Caco-2 (cell line): ENCODE measurements around the gene CUL4A. TPM values are rescaled to one million over a fixed set of nuclear protein-coding genes. Genes with fewer than 3 reads are reported as not detected.
"Not testable (repeated sequence)": the region's sequence is repeated elsewhere in the genome, so short reads cannot be mapped to it uniquely, and the experiment has no call there.

Experiments
- BruUV-seq: library from RNA; stranded (reverse); fragments of 400-500 nt; replicated peaks from 2 replicates; lab custom pipeline; 2021; lab: Mats Ljungman, UMichigan
- CTCF ChIA-PET: fragments of 300-600 bp; sonication (Branson Sonifier 250); formaldehyde crosslinking; loops from one replicate; lab custom pipeline; 2022; ENCODE audit warnings: antibody characterized with exemption; lab: Charles Lee
- POLR2A ChIA-PET: fragments of 300-600 bp; sonication (Branson Sonifier 250); formaldehyde crosslinking; loops from one replicate; lab custom pipeline; 2022; ENCODE audit warnings: antibody characterized with exemption; lab: Charles Lee
- DNase-seq, 2 experiments: peaks; one replicate each; pipeline versions ENCODE4 v3.0.0 to v3.0.0-alpha.2; 2020 to 2022
- H3K27me3 ChIP-seq: replicated peaks from 2 replicates; pipeline ENCODE4 v1.6.0; 2011; ENCODE audit warnings: low read length; ENCODE audit not compliant: control insufficient read depth, insufficient read depth
- H3K36me3 ChIP-seq: 2 replicates; pipeline ENCODE4 v1.5.1; 2011; ENCODE audit warnings: low read length; ENCODE audit not compliant: control insufficient read depth, insufficient read depth
- H3K4me1 ChIP-seq: fragments of 250-450 bp; sonication (Bioruptor Pico); 2 replicates; pipeline ENCODE4 v1.5.1; 2020; ENCODE audit warnings: mild to moderate bottlenecking
- H3K4me3 ChIP-seq: 2 replicates; pipeline ENCODE4 v1.5.1; 2011; ENCODE audit warnings: low read depth, mild to moderate bottlenecking, control low read depth, low read length
- H3K9me3 ChIP-seq: fragments of 250-450 bp; sonication (Bioruptor Pico); 2 replicates; pipeline ENCODE4 v1.5.1; 2020; ENCODE audit warnings: mild to moderate bottlenecking, moderate library complexity
- H3K27ac Mint-ChIP-seq: one replicate; pipeline ENCODE4 v1.8.0; 2022; ENCODE audit warnings: mixed read lengths; ENCODE audit not compliant: unreplicated experiment
- H3K27me3 Mint-ChIP-seq: one replicate; pipeline ENCODE4 v1.8.0; 2022; ENCODE audit warnings: mixed read lengths; ENCODE audit not compliant: insufficient read depth, unreplicated experiment
- H3K36me3 Mint-ChIP-seq: one replicate; pipeline ENCODE4 v1.8.0; 2022; ENCODE audit warnings: mild to moderate bottlenecking, mixed read lengths; ENCODE audit not compliant: insufficient read depth, unreplicated experiment
- H3K4me1 Mint-ChIP-seq: one replicate; pipeline ENCODE4 v1.8.0; 2022; ENCODE audit warnings: low read depth, mixed read lengths; ENCODE audit not compliant: unreplicated experiment
- H3K4me3 Mint-ChIP-seq: one replicate; pipeline ENCODE4 v1.8.0; 2022; ENCODE audit warnings: mild to moderate bottlenecking, moderate library complexity, mixed read lengths; ENCODE audit not compliant: unreplicated experiment
- H3K9me3 Mint-ChIP-seq: one replicate; pipeline ENCODE4 v1.8.0; 2022; ENCODE audit warnings: mixed read lengths; ENCODE audit not compliant: unreplicated experiment
- intact Hi-C: fragments of 100-400 bp; cut with micrococcal nuclease; formaldehyde crosslinking; loops from one replicate; pipeline ENCODE4 v1.10.0; 2022; ENCODE audit not compliant: unreplicated experiment
- total RNA-seq: library from RNA; stranded (reverse); gene quantifications from 2 replicates; pipeline ENCODE4 v1.2.3, GENCODE V29; 2022
- TF ChIP-seq, protein P1 (sequence below), 2 experiments: fragments of 200-600 bp in 1 of 2; IDR thresholded peaks; 1 replicate in 1 of 2; 2 replicates in 1 of 2; pipeline versions ENCODE4 v1.5.1 to v1.8.0; 2011 to 2022; ENCODE audit warnings: antibody characterized with exemption in 1 of 2, control low read depth in 1 of 2, inconsistent platforms in 1 of 2, low read depth in 1 of 2, low read length in 1 of 2, mild to moderate bottlenecking in 1 of 2, moderate library complexity in 1 of 2; ENCODE audit not compliant: insufficient read depth in 1 of 2, severe bottlenecking in 1 of 2, unreplicated experiment in 1 of 2

Gene CUL4A
- total RNA-seq, 1 experiment from 2014 or later = 125 TPM

DNA sequence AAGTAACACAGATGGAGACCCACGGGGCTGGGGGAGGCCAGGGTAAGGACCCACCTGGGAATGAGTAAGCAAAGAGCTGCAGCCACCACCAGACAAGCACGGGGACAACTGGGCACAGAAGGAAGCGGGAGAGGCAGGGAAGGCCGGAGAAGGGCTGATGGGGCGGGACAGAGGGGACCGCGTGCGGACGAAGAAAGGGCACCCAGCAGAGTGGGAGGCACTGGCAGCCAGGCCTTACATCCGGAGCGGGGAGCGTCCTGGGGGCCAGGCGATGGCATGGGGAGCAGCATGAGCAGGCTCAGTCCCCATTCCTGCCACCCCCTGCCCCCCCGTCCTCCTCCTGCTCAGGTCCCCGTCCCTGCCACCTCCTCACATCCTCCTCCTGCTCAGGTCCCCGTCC is 48.0 kb upstream of the CUL4A start:
- peaks cover 6% of the 10 kb centered on the region for H3K36me3 Mint-ChIP-seq
- no peak overlapping the region for H3K27ac Mint-ChIP-seq
- intact Hi-C loops = no loop called here
- no peak for DNase-seq
- POLR2A ChIA-PET = no interaction called here
- no peak overlapping the region for H3K4me3 Mint-ChIP-seq
- Histone ChIP-seq H3K27me3 (no peaks in the 10 kb centered on the region), H3K4me3 (no peak overlapping the region), H3K4me1 (peaks cover 7% of the 10 kb centered on the region), H3K36me3 (no peaks in the 10 kb centered on the region), H3K9me3 (0 out of 2 replicates have a peak, but pooled peaks cover 1% of the 10 kb centered on the region)
- peaks cover 12% of the 10 kb centered on the region for H3K27me3 Mint-ChIP-seq
- CTCF ChIA-PET = no interaction called here
- peaks cover 13% of the 10 kb centered on the region for H3K4me1 Mint-ChIP-seq
- no peaks in the 10 kb centered on the region for H3K9me3 Mint-ChIP-seq
- TF ChIP-seq, protein P1, sequence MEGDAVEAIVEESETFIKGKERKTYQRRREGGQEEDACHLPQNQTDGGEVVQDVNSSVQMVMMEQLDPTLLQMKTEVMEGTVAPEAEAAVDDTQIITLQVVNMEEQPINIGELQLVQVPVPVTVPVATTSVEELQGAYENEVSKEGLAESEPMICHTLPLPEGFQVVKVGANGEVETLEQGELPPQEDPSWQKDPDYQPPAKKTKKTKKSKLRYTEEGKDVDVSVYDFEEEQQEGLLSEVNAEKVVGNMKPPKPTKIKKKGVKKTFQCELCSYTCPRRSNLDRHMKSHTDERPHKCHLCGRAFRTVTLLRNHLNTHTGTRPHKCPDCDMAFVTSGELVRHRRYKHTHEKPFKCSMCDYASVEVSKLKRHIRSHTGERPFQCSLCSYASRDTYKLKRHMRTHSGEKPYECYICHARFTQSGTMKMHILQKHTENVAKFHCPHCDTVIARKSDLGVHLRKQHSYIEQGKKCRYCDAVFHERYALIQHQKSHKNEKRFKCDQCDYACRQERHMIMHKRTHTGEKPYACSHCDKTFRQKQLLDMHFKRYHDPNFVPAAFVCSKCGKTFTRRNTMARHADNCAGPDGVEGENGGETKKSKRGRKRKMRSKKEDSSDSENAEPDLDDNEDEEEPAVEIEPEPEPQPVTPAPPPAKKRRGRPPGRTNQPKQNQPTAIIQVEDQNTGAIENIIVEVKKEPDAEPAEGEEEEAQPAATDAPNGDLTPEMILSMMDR (IDR thresholded peaks at IDR 0.05; ENCODE audit: insufficient read depth in 1 of 2, low read depth in 1 of 2, low read length in 1 of 2, severe bottlenecking in 1 of 2, unreplicated experiment in 1 of 2) = no peak
- BruUV-seq = no TSS peak

DNA sequence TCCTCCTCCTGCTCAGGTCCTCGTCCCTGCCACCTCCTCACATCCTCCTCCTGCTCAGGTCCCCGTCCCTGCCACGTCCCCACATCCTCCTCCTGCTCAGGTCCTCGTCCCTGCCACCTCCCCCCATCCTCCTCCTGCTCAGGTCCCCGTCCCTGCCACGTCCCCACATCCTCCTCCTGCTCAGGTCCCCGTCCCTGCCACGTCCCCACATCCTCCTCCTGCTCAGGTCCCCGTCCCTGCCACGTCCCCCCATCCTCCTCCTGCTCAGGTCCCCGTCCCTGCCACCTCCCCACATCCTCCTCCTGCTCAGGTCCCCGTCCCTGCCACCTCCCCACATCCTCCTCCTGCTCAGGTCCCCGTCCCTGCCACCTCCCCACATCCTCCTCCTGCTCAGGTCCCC is 47.4 kb upstream of the CUL4A start:
- H3K9me3 ChIP-seq, intact Hi-C loops, H3K36me3 Mint-ChIP-seq, H3K4me3 ChIP-seq, H3K4me3 Mint-ChIP-seq, DNase-seq, BruUV-seq, H3K9me3 Mint-ChIP-seq, H3K36me3 ChIP-seq, H3K4me1 ChIP-seq, POLR2A ChIA-PET, CTCF ChIA-PET, H3K27me3 ChIP-seq, H3K27ac Mint-ChIP-seq: not testable (repeated sequence)
- Mint-ChIP-seq H3K4me1 (peaks cover 13% of the 10 kb centered on the region), H3K27me3 (peaks cover 12% of the 10 kb centered on the region)

DNA sequence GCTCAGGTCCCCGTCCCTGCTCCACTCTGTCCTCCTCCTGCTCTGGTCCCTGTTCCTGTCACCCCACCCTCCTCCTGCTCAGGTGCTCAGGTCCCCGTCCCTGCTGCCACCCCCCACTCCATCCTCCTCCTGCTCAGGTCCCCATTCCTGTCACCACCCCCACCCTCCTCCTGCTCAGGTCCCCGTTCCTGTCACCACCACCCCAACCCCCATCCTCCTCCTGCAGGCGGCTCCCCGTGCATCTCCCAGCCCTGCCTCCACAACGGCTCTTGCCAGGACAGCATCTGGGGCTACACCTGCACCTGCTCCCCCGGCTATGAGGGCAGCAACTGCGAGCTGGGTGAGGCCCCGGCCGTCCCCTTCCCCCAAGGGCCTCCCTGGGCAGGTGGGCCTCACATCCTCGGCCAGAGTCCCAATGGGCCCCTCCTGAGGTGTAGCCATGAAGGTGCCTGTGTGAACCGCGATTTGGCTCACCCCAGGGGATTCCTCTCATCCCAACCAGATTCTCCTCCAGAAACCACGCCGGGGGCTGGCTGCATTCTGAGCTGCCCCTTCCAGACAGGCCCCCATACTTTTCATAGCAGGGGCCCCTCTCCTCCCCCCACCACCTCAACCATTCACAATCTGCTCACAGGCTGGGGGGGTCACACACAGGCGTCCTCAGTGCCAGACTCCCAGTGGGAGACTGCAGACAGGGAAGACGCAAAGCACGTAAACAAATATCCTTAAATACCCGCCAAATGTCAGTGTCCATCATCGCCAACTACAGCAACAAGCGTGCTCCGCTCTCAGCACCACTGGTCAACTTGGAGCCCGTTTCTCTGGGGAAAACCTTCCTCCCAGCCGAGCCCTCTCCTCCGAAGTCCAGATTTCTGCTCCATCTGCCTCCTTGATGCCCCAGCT is 46.4 kb upstream of the CUL4A start:
- BruUV-seq = no TSS peak
- intact Hi-C loops = no loop called here
- Histone ChIP-seq H3K4me1 (peaks cover 7% of the 10 kb centered on the region), H3K4me3 (no peak overlapping the region), H3K27me3 (no peaks in the 10 kb centered on the region), H3K36me3 (no peaks in the 10 kb centered on the region), H3K9me3 (no peaks in the 10 kb centered on the region)
- H3K4me1 Mint-ChIP-seq = peaks cover 12% of the 10 kb centered on the region
- no peak for DNase-seq
- peaks cover 12% of the 10 kb centered on the region for H3K27me3 Mint-ChIP-seq
- H3K4me3 Mint-ChIP-seq = no peak overlapping the region
- TF ChIP-seq, protein P1 (IDR thresholded peaks at IDR 0.05; ENCODE audit: insufficient read depth in 1 of 2, low read depth in 1 of 2, low read length in 1 of 2, severe bottlenecking in 1 of 2, unreplicated experiment in 1 of 2) = no peak
- no peaks in the 10 kb centered on the region for H3K9me3 Mint-ChIP-seq
- peaks cover 9% of the 10 kb centered on the region for H3K36me3 Mint-ChIP-seq
- CTCF ChIA-PET = no interaction called here
- H3K27ac Mint-ChIP-seq = no peak overlapping the region
- POLR2A ChIA-PET = no interaction called here
